Neutrophil (primary cell): ENCODE measurements around the gene CAPN11.

ENCODE experiments used
- H3K27ac ChIP-seq: fragments of 200-600 bp; sonication (generic); 2 replicates; pipeline ENCODE4 v1.5.1; 2016; ENCODE audit warnings: mild to moderate bottlenecking, moderate library complexity
- H3K27me3 ChIP-seq: fragments of 200-600 bp; sonication (generic); 2 replicates; pipeline ENCODE4 v1.6.0; 2016; ENCODE audit warnings: mild to moderate bottlenecking
- H3K36me3 ChIP-seq: fragments of 200-600 bp; sonication (generic); 2 replicates; pipeline ENCODE4 v1.5.1; 2017
- H3K4me1 ChIP-seq, 2 experiments: fragments of 200-600 bp in 1 of 2; sonication (generic) in 1 of 2; 1 replicate in 1 of 2; 2 replicates in 1 of 2; pipeline versions ENCODE4 v1.5.1 to v1.6.1; 2013 to 2016; ENCODE audit warnings: low read depth in 1 of 2, low read length in 1 of 2, mild to moderate bottlenecking in 1 of 2, moderate library complexity in 1 of 2; ENCODE audit not compliant: control insufficient read depth in 1 of 2, insufficient read depth in 1 of 2
- H3K4me3 ChIP-seq, 2 experiments: fragments of 200-600 bp in 1 of 2; sonication (generic) in 1 of 2; 1 replicate in 1 of 2; 2 replicates in 1 of 2; pipeline ENCODE4 v1.5.1; 2013 to 2016; ENCODE audit warnings: low read depth in 1 of 2, low read length in 1 of 2, mild to moderate bottlenecking in 1 of 2, moderate library complexity in 1 of 2
- H3K9me3 ChIP-seq: fragments of 200-600 bp; sonication (generic); 2 replicates; pipeline ENCODE4 v1.5.1; 2016
- TF ChIP-seq, protein P1 (sequence below): fragments of 200-600 bp; sonication (generic); IDR thresholded peaks from 2 replicates; pipeline ENCODE4 v1.5.1; 2016; ENCODE audit warnings: antibody characterized with exemption

The CAPN11 gene

DNA sequence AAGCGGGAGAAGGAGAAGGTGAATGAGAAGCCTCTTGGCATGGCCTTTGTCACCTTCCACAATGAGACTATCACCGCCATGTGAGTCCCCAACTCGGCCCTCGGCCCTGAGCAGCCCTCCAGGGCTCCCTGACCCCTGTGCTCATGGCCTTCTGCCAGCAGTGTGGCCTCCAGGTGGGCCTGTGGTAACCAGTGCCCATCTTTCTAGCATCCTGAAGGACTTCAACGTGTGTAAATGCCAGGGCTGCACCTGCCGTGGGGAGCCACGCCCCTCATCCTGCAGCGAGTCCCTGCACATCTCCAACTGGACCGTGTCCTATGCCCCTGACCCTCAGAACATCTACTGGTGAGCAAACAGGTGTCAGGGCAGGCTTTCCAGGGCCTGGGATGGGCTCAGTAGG lies 10.3 kb upstream of the CAPN11 start:
- Histone ChIP-seq H3K36me3 (peaks cover 69% of the 10 kb centered on the region), H3K4me1 (peaks cover 0 to 4% of the 10 kb centered on the region in 2 experiments), H3K27ac (no peak overlapping the region), H3K9me3 (no peaks in the 10 kb centered on the region), H3K4me3 (no peak overlapping the region), H3K27me3 (peaks cover 5% of the 10 kb centered on the region)
- TF ChIP-seq, protein P1, sequence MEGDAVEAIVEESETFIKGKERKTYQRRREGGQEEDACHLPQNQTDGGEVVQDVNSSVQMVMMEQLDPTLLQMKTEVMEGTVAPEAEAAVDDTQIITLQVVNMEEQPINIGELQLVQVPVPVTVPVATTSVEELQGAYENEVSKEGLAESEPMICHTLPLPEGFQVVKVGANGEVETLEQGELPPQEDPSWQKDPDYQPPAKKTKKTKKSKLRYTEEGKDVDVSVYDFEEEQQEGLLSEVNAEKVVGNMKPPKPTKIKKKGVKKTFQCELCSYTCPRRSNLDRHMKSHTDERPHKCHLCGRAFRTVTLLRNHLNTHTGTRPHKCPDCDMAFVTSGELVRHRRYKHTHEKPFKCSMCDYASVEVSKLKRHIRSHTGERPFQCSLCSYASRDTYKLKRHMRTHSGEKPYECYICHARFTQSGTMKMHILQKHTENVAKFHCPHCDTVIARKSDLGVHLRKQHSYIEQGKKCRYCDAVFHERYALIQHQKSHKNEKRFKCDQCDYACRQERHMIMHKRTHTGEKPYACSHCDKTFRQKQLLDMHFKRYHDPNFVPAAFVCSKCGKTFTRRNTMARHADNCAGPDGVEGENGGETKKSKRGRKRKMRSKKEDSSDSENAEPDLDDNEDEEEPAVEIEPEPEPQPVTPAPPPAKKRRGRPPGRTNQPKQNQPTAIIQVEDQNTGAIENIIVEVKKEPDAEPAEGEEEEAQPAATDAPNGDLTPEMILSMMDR, result no peak

DNA sequence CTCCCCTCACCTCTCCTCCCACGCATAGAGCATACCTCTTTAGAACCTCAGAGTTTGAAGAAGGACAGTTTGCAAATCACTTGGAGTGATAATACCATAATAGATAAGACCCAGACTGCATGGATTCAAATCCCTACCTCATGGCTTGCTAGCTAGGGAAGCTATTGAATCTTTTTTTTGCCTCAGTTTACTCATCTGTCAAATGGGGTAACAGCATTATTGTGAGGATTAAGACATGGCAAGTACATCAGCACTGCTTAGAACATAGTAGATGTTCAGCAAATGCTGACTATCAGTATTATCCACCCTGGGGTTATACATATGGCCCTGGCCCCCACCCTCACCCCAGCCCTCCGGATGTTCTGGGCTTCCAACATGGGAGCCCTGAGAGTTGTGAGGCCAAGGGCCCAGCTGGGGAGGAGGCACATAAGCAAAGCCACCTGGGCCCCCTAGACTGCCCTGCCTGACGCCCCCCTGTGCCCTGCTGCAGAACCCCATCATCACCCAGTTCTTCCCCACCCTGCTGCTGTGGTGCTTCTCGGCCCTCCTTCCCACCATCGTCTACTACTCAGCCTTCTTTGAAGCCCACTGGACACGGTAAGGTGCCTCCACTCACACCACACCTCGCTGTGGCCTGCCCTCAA lies 9.1 kb upstream of the CAPN11 start:
- Histone ChIP-seq H3K4me3 (no peak overlapping the region), H3K36me3 (peaks cover 64% of the 10 kb centered on the region), H3K27ac (no peak overlapping the region), H3K9me3 (no peaks in the 10 kb centered on the region), H3K4me1 (peaks cover 0 to 4% of the 10 kb centered on the region in 2 experiments), H3K27me3 (peaks cover 5% of the 10 kb centered on the region)
- TF ChIP-seq, protein P1, result no peak

- TF ChIP-seq, protein P1, result no peak
- Histone ChIP-seq H3K4me1 (peaks cover 0 to 4% of the 10 kb centered on the region in 2 experiments), H3K27ac (no peak overlapping the region), H3K27me3 (peaks cover 5% of the 10 kb centered on the region), H3K9me3 (no peaks in the 10 kb centered on the region), H3K36me3 (peaks cover 68% of the 10 kb centered on the region), H3K4me3 (no peak overlapping the region)
These were observed 8.2 kb upstream of the CAPN11 start for GRCh38 chr6:44150317-44150917.

- H3K36me3 ChIP-seq, result peaks cover 61% of the 10 kb centered on the region
- H3K4me1 ChIP-seq, result peaks cover 0 to 4% of the 10 kb centered on the region in 2 experiments
- H3K27me3 ChIP-seq, result peaks cover 5% of the 10 kb centered on the region
- no peak overlapping the region for H3K27ac ChIP-seq
- no peak overlapping the region for H3K4me3 ChIP-seq
- TF ChIP-seq, protein P1, result peak; percentile 96
- H3K9me3 ChIP-seq, result no peaks in the 10 kb centered on the region
These were observed 7.1 kb upstream of the CAPN11 start for GRCh38 chr6:44151348-44152108.

GRCh38 chr6:44152109-44152461 lies 6.5 kb upstream of the CAPN11 start:
- TF ChIP-seq, protein P1, result peak; percentile 10
- Histone ChIP-seq H3K4me3 (no peak overlapping the region), H3K36me3 (peaks cover 56% of the 10 kb centered on the region), H3K27me3 (peaks cover 5% of the 10 kb centered on the region), H3K9me3 (no peaks in the 10 kb centered on the region), H3K27ac (no peak overlapping the region), H3K4me1 (peaks cover 0 to 4% of the 10 kb centered on the region in 2 experiments)
